ENCODE measurements around the gene MDM2.

DNA sequence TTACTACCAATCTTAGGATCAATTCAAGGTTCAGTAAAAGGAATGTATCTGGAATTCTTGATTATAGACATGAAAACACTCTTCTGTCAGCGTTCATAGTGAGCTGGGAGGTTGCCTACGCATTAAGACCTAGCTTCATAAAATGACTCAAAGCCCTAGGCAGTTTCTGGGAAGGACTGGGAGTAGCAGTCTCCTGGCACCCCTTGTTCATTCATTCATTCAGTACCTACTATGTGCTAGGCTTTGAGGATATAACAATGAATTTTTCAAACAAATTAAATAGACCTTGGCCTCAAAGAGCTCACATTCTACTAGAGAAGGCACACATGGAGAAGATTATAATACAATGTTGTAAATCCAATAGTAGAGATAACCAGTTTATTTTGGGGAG is 46.1 kb downstream of the MDM2 start:
- TF ChIP-seq POLR2A (IDR thresholded peaks at IDR 0.05) (no peak), POLR2AphosphoS5 (IDR thresholded peaks at IDR 0.05) (no peak), EP300 (IDR thresholded peaks at IDR 0.05) (no peak)
- TF ChIP-seq, protein P1, sequence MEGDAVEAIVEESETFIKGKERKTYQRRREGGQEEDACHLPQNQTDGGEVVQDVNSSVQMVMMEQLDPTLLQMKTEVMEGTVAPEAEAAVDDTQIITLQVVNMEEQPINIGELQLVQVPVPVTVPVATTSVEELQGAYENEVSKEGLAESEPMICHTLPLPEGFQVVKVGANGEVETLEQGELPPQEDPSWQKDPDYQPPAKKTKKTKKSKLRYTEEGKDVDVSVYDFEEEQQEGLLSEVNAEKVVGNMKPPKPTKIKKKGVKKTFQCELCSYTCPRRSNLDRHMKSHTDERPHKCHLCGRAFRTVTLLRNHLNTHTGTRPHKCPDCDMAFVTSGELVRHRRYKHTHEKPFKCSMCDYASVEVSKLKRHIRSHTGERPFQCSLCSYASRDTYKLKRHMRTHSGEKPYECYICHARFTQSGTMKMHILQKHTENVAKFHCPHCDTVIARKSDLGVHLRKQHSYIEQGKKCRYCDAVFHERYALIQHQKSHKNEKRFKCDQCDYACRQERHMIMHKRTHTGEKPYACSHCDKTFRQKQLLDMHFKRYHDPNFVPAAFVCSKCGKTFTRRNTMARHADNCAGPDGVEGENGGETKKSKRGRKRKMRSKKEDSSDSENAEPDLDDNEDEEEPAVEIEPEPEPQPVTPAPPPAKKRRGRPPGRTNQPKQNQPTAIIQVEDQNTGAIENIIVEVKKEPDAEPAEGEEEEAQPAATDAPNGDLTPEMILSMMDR (IDR thresholded peaks at IDR 0.05) = no peak

All from gastroesophageal sphincter (tissue), 3 donors.